GM12872 (cell line): ENCODE measurements around the gene BNC2.

Experiments used
- TF ChIP-seq, protein P1 (sequence below): IDR thresholded peaks from 3 replicates; pipeline ENCODE4 v1.5.1; 2011; ENCODE audit warnings: low read depth, mild to moderate bottlenecking, low read length, moderate library complexity; ENCODE audit not compliant: insufficient read depth

BNC2 gene

GRCh38 chr9:16360247-16360646, 510.2 kb downstream of the BNC2 start:
- TF ChIP-seq, protein P1, sequence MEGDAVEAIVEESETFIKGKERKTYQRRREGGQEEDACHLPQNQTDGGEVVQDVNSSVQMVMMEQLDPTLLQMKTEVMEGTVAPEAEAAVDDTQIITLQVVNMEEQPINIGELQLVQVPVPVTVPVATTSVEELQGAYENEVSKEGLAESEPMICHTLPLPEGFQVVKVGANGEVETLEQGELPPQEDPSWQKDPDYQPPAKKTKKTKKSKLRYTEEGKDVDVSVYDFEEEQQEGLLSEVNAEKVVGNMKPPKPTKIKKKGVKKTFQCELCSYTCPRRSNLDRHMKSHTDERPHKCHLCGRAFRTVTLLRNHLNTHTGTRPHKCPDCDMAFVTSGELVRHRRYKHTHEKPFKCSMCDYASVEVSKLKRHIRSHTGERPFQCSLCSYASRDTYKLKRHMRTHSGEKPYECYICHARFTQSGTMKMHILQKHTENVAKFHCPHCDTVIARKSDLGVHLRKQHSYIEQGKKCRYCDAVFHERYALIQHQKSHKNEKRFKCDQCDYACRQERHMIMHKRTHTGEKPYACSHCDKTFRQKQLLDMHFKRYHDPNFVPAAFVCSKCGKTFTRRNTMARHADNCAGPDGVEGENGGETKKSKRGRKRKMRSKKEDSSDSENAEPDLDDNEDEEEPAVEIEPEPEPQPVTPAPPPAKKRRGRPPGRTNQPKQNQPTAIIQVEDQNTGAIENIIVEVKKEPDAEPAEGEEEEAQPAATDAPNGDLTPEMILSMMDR: no peak
